DMS153 (cell line): ENCODE results near the gene CNKSR3.

Experiments
- DNase-seq: peaks from one replicate; lab custom pipeline; 2025; lab: John Stamatoyannopoulos, UW

Gene CNKSR3

DNA sequence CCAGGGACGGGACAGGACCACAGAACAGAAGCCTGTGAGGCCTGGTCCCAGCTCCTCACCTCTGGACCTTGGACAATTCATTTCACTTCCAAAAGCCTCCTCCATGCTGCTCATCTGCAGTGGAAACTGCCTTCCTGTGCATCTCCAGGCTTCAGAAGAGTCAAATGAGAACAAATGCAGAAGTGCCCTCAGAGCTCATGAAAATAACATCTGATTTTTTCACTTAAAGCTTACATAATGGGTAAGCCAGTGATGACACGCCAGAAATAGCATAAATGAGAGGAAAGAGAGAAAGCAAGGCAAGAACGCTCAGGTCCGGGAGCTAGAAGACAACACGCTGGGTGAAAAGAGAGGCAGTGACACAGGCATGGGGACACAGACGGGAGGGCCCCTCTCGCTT lies 7.9 kb downstream of the CNKSR3 start:
- no peak for DNase-seq

- DNase-seq = no peak
These were observed 9.0 kb downstream of the CNKSR3 start for GRCh38 chr6:154501578-154501868.

GRCh38 chr6:154500769-154501577 lies 9.5 kb downstream of the CNKSR3 start:
- no peak for DNase-seq

DNA sequence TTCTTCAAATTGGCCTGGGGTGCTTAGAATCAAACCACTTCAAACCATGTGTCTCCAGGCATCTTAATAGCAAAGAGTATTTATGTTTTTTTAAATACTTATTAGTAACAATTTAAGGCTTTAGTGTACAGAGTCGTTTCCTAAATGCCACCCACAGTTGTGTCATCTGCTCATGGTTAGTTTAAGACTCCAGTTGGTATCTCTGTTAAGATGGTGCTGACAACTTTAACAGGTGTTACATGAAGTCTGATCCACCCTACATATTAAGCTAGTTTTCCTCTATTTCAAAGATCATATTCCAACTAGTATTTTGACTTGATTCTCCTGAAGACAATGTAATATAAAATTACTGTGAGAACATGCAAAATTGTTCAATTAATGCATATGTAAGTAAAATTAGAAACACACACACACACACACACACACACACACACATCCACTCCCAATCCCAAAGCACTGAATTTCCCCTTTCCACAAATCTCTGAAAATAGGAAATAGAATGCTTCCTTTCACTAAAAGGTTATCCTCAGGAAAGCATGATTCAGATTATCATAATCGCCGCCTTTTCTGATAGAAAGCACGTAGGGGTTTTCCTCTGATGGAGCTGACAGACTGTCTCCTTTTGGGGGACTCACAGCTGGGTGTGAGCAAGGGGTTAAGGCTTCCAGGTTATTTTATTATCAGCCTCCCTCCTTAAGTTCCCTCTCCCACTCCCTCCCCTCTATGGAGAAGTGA lies 10.5 kb downstream of the CNKSR3 start:
- no peak for DNase-seq

- no peak for DNase-seq
These were observed 12.0 kb downstream of the CNKSR3 start for GRCh38 chr6:154498340-154498934.

GRCh38 chr6:154496793-154497517 lies 13.5 kb downstream of the CNKSR3 start:
- no peak for DNase-seq

DNA sequence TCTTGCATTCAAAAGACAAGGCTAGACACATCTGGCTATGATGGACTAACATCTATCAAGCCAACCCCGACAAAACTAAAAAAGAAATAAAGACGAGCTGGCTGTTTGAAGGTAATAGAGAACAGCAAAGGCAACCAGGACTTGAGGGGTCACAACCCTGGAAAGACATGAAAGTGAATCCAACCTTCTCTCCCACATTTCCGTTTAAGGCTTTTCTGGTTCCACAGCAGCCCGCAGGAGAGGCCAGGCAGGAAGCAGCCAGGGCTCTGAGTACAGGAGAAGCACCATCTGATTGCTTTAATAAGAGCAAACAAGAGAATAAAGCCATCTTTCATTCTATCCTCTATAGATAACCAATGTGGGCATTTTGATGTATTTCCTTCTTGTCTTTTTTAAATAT lies 14.3 kb downstream of the CNKSR3 start:
- DNase-seq = no peak

- DNase-seq = no peak
These were observed 15.7 kb downstream of the CNKSR3 start for GRCh38 chr6:154494592-154495311.

GRCh38 chr6:154491567-154492470 lies 18.7 kb downstream of the CNKSR3 start:
- DNase-seq = no peak

GRCh38 chr6:154489822-154490221 lies 20.7 kb downstream of the CNKSR3 start:
- DNase-seq = no peak

- no peak for DNase-seq
These were observed 21.6 kb downstream of the CNKSR3 start for GRCh38 chr6:154488802-154489437.

DNA sequence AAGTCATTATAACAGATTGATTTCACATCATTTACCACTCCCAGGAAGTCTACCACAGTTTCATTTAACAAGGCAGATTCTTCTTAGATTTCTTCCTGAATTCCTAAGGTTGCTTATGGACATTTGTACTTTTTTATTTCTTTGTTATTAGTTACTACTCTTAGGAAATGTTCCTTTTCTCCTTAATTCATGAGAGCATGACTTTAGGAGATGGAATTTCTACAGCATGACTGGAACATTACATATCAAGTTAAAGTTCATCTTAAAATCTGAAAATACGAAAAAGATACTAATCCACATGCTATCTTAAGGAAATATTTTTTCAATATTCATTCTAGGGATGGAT lies 22.3 kb downstream of the CNKSR3 start:
- no peak for DNase-seq

- DNase-seq = no peak
These were observed 22.9 kb downstream of the CNKSR3 start for GRCh38 chr6:154487367-154488247.

- peak; percentile 35 for DNase-seq
These were observed 24.7 kb downstream of the CNKSR3 start for GRCh38 chr6:154485815-154486214.

GRCh38 chr6:154484942-154485341 lies 25.5 kb downstream of the CNKSR3 start:
- DNase-seq = no peak

DNA sequence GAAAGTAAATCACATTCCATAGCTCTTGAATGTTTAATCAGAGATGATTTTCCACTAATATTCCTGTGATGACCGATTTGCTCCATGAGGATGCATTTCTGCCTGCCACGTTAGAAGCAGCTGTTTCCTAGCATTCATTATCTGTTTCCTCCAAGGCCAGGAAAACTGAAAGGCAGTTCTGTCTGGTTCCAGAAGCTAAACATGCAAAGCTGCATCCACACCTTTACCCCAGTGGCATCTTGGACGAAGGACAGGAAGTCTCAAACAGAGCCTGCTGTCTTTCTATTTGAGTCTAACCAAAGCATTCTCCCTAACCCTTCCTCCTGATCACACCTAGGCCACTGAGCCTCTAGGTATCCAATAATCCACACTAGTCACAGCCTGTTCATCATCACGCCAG lies 27.6 kb downstream of the CNKSR3 start:
- no peak for DNase-seq

GRCh38 chr6:154481521-154482013 lies 28.9 kb downstream of the CNKSR3 start:
- no peak for DNase-seq

GRCh38 chr6:154479771-154480639 lies 30.5 kb downstream of the CNKSR3 start:
- no peak for DNase-seq
